DMS53 treated with DMSO at 0.1 percent for 48 hours (cell line): Measurements from ENCODE around the gene ADGRL3.
A peak's percentile ranks its signal among the peaks of the same experiment; 100 is the strongest.

Source experiments
- DNase-seq: peaks from one replicate; lab custom pipeline; 2025; ENCODE audit not compliant: unreplicated experiment; lab: John Stamatoyannopoulos, UW

Gene ADGRL3

DNA sequence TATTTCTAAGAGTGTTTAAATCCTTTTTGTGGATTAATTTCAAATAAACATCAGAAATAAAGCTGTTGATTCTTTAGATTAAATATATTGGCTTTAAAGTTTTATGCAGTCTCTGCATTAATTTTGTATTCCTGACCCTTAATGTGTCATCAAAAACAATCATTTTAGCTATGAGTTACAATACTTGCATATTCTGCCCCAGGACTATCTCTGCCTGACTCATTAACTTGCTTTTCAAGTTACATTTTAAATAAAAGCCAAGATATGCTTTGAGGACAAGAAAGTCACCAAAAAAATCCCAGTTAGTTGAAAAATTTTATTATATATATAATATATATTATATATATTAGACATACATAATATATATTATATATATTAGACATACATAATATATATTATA, 208.7 kb downstream of the ADGRL3 start:
- no peak for DNase-seq

DNA sequence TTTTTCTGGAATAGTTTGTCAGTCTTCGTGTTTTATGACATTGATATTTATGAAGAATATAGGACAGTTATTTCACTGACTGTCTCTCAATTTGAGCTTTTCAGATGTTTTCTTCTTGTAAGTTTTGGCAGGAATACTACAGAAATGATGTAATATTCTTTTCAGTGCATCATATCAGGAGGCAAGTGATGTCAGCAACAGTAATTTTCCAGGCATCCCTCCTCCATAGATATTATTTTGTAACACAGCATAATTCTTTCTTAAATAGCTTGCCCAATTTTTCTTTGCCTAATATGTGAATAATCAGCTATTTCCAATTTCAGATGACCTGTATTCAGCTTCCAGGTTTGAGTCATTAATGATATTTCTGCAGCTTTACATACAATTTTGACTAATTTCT, 211.1 kb downstream of the ADGRL3 start:
- DNase-seq = no peak

DNA sequence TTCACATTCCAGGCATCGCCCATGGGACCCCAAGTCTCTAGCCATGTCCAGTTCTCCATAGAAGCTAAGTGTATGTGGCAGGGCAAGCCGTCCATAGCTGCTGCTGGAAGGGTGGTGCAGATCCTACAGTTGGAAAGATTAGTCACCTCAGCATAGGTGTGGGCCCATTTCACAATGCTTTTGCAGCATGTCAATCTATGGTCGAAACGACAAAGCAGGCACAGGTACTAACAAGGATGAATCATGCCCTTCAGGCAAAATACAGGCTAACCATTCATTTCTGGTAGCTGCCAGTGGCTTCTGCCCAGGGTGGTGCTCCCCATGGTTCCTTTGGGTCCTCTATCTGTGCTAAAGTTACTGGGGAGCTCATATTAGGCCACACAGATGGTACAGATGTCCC, 225.2 kb downstream of the ADGRL3 start:
- DNase-seq = no peak

DNA sequence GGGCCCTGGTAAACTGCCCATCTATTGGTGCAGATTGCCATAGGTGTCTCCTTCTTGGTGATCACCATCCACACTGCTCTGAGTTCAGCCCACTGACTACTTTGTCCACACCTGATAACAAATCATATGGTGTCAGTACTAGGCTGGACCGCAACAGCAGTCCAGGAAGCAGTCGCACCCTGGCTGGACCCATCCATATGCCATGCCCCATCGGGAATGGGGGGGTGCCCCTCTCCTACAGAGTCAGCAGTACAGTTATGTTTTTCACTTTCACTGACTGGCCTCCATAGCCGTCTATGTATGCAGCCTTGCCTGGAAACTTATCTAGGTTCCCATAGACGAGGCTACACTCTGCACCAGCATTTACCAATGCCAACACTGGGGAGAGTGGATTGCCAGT, 226.1 kb downstream of the ADGRL3 start:
- DNase-seq = no peak

DNA sequence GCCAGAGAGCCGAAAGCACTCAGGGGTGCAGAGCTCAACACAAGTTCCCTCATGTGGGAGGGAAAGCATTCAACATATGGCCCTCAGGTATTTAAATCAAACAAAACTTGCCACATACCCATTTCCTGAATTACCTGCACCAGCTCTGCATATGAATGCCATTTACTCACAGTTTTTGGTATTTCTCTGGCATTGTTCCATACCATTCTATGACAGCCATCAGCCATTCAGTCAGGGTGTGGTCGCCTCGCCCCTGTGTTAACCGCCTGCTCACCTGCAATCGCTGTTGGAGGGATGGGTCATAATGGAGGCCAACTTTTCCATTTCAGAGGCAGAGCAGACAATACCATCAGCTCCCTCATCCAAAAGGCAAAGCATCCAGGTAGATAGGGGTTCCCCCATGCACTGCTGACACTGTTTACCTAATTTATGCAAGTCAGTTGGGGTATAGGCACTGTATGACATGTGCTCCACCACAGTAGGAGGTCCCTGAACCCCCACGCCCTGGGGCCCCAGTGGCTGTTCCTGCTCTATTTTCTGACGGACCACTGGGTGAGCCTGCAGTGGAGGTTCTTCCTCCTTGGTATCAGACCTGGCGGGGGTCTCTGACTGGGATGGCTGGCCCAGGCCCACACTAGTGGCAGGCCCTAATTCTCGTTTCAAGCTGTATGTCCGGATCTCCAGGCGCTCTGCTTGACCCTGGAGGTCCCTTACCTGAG, 227.1 kb downstream of the ADGRL3 start:
- DNase-seq = no peak

DNA sequence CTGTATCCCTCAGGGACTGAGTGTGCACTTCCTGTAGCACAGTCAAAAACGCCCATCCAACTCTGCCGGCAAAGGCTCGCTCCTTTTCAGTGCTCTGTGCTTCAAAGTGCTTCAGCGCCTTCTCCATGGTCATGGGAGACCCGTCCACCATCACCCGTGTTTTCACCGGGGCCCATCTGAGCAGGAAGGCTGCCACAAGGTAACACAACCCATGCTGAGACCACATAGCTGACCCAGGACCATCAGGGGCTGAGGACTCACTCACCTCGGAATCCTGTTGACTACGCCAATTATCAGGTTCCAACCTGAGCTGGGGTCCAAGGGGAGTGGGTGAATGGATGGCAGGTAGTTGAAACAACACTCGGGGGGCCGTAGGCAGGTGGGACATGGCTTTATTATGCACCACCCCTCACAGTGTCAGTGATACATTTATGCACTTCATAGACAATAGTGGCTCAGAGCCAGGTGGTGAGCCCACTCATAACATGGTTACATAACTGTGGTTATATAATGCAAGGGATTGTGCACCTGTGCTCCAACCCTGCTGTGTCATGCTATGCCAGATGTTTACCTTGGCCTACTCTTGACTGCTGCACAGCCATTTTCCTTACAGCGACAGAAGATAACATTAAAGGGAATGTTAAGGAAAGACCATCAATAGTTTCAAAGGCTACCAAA, 227.8 kb downstream of the ADGRL3 start:
- DNase-seq = no peak

DNA sequence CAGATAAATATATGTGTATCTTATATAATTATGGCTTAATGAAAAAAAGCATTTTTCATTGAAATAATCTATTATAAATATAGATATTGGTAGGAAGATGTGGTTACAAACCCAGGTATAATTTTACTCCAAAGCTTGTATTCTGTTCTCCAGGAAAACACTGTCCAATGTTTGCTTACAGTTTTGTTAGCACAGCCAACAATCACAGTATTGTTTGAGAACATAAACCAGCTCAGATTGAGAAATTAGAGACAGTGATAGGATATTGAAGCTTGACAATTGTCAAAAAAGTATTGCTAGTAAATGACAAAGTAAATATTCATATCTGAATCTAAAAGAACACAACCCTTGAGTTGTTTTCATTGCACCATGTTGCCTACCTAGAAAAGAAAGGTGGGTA, 228.8 kb downstream of the ADGRL3 start:
- no peak for DNase-seq

DNA sequence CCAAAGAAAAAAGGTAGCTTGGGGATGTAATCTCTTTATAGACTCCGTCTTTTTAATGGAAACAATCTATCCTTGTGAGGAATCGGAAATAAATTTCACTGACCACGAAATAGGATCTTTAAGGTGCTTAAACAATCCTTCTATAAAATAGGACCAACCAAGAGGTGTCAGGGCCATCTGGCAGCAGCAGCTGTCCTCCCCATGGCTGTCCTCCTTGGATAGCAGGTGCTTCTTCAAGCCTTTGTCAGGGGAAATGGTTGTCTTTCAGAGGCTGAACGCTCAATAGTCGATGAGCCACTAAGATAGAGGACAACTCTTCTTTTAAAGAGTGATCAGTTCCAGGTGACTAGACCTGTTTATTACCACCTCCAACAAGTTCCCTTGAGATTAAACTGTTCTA, 231.0 kb downstream of the ADGRL3 start:
- no peak for DNase-seq

DNA sequence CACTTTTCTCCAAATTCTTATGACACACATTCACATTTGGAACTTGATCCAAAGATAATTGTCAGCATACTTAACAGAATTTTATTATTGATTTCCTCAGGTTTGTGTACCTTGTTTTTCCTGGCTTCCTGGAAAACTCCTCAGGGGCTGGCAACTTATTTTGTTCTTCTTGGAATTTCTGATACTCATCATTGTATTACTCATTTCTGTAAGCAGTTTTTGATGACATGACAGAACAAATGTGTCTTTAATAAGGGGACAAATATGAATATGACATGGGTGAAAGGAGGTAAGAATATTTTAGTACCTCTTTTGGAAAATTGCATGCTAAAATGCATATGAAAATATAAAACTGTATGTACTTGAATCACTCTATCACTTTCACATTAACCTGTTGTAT, 237.8 kb downstream of the ADGRL3 start:
- no peak for DNase-seq

DNA sequence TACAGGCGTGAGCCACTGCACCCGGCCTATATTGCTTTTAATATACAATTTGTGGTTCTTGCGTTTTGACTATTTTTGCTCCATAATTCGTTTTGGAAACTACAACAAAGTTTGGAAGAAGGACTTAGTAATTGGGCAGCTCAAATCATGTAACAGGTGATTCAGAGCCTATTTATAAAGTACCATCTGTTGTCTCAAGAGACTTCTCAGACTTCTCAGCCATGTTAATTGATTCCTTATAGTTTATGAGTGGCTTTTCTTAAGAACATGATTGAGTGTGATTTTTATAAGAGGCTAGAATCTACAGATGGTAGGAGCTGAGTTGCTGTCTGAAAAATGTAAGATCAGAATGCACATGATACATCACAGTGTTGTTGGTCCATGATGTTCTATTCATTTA, 240.2 kb downstream of the ADGRL3 start:
- DNase-seq = no peak

DNA sequence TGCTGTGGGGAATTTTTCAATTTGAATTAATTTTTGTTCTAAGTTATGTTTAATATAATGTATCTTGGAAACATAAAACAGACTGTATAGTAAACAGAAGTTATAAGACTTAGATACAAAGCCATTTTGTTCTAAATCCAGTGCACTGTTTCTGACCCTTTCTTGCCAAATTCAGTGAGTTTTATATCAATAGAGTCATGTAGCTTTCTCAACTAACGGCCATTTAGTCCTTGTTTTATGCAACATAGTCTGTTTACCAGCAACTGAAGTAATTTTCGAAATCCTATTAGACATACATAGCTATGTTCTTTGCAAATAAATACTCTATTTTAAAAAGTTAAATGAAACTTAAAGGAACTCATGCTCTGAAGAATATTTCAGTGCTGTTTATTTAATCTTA, 242.8 kb downstream of the ADGRL3 start:
- DNase-seq = no peak

DNA sequence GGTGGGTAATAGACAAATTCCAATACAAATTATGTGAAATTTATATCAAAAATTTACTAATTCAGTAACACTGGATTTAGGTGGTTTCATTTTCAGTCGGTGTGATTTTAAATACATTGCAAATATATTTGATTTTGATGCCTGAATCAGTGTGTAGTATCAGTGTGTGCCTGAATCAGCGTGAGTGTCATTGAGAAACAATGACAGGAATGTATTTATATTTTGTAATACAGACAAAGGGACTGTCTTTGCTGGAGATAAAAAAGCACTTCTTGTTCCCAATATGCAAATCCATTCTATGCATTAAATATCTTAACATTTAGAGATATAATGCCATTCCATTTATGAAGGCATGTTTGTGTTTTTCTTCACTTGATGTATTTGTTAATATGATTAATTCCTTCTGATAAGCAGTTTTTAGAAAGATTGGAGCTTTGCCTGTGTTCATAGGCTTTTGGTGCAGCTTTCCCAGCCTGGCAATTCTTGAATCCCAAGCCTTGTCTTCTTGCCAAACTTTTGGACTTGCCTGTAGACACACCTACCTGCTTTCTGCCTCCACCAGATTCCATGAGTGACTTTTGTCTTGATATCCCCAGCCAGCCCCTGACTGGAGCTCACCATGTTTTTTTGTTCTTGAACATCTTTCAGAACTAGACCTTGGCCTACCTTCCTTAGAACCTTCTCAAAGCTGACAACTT, 243.8 kb downstream of the ADGRL3 start:
- DNase-seq = no peak

DNA sequence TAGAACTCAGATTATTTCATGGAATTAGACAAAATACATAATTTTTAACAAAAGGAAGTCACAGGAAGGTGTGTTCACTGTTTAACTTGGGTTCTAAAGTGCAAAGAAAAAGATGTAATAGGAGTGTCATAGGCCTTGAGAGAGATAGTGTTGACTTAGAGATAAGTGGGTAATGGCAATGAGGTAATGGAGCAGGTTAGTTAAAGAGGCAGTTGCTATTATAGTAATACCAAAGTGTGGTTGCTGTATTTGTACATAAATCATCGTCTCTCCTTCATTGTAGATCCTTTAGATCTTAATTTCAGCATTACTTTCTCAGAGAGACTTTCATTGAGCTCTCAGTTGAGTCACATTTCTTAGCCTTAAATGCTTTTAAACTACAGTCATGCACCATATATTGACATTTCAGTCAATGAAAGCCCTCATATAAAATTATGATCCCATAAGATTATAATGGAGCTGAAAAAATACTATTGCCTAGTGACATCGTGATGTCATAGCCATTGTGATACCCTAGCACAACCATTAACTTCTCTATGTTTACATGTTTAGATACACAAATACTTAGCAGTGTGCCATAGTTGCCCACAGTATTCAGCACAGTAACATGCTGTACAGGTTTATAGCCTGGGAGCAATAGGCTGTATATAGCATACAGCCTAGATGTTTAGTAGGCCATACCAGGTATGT, 245.4 kb downstream of the ADGRL3 start:
- peak; percentile 53 for DNase-seq

DNA sequence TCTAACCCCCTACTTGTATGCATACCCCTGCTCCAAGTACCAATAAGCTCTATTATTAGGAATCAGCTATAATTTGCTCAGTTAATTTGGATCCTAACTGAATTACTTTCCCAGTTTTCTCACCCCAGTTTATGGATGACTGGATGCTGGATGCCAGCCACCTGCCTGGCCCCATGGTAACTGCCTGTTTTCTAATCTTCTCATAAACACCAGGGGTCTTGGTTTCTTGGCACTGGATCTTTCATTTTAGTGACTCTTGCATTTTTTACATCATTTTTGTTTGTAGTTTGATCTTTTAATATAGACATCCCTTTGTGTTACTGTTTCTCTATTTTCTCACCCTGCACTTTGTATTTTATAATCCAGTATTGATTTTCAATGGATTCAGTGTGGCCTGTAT, 246.8 kb downstream of the ADGRL3 start:
- DNase-seq = no peak

DNA sequence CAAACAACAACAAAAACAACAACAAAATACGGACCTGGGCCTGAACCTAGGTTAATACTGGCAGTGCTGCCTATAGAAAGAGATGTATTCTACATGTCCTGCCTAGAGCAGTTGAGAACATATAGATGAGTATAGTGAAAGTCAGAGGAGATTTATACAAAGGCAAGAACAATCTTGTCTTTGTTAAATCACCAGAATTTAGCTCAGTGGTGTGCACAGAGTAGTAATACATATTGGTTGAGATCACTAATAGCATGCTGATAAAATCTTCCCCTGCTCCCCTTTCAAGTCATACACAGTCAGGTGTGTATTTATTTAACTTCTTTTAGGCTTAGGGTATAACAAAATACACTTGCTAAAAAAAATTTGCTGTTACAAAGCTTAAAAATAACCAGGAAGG, 247.8 kb downstream of the ADGRL3 start:
- no peak for DNase-seq

DNA sequence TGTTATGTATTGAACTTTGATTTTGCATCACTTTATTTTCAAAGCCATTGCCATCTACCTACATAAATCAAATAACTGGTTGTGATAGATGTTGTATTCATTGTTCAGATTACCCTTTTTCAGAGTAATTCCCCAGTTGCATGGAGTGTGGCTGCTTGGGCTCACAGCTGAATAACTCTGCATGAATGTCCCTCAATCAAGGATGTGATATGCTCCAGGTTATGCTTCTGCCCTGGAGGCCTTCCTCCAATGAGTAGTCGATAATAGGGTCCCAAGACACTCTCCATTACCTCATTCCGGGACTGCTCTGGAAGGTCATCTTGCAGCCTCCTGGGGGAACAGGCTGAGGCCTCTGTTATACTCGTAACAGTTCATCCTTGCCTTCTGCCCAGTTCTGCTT, 251.8 kb downstream of the ADGRL3 start:
- DNase-seq = no peak

DNA sequence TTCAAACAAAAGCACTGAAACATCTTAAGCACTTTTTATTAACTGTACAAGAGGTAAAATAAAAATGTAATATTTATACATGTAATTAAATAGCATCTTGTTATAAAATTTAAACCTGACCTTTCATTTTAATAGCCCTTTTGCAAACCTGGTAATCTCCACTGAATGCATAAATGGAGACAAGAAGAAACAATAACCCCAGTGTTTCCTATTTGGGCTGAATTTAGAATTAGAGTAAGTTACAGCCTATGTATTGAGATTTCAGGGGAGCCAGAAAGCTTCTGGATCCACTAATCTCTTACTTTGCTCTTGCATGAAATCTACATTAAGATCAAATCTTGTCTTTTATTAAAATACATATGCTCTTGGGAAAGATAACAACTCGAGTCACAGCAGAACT, 261.8 kb downstream of the ADGRL3 start:
- no peak for DNase-seq

DNA sequence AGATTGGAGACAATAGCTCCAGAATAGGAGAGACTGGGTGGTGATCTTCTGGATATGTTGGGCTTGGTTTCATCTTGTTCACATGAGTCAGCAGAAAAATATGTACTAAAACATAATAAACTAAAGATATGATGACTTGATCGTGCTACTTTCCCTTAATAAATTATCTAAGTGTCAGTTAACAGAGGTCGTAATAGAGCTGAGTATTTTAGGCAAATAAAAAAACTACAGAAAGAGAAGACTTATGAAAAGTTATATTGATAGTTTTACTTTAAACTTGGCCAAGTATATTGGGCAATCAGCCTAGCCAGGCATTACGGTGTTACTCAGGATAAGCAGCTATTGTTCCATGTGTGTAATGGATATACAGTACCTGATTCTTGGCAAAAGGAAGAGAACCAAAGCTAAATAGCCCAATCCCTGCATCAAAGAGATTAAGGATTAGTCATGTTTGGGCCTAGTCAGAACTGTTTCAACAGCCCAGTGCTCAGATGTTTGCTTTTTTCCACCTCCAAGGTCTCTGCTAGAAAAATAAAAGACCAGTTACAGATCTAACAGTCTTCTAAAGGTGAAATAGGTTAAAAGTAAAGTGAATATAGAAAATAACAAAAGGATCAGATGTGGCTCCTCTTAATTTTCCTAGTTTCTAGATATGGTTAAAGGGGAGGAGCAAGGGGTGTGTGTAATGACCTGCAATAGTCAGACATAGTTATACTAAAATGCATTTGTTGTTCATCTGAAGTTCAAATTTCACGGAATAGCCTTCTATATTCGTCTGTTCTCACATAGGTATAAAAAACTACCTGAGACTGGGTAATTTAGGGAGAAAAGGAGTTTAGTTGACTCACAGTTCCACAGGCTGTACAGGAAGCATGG, 262.6 kb downstream of the ADGRL3 start:
- no peak for DNase-seq

DNA sequence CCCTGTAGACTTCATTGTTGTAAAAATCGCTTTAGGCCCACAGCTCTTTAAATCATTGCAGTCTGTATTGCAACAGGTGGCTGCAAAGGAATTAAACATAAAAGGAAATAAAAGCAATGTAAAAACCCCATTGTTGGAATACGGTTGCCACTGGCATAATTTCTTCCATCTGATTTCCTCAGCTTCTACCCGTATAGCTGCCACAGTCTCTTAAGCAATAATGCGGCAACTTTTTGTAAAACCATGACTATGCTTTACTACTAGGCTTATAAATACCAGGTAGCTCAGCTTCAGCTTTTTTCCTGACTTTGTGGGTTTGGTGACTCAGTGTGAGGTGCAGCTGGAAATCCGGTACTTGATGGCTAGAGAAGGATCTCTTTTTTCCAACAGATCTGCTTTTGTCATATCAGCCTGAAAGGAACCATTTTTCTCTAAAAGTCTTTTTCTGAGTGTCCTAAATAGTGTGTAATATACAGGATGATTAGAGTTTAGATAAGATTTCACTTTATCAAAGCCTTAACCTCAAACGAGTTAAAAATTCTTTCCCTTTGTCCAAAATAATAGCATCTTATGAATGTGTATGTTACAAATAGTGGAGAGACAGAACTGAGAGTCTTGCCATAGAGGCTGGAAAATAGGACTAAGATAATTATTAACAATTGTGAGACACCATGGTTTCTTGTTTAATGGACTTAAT, 268.0 kb downstream of the ADGRL3 start:
- no peak for DNase-seq

DNA sequence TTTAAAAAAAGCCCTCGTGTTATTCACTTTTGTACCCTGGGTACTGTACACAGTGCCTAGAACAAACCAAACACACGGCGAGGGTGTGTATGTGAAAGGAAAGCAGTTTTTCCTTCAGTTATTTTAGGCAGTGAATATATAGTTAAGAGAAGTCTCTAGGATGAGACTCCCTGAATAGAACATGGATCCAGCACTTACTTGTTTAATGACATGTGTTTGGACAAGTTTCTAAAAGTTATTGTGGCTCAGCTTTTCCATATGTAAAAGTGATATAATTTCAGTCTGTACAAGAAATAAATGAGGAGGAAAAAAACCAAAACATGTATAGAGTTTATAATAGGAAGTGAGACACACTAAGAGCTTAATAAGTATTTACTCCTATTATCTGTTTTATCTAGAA, 273.2 kb downstream of the ADGRL3 start:
- no peak for DNase-seq
